ENCODE measurements around the gene PRAF2.

Gene PRAF2, protein sequence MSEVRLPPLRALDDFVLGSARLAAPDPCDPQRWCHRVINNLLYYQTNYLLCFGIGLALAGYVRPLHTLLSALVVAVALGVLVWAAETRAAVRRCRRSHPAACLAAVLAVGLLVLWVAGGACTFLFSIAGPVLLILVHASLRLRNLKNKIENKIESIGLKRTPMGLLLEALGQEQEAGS

GRCh38 chrX:49073601-49074575 lies at the start of gene PRAF2:
PRAF2 (minus strand) TSS chrX:49074002; CDS start chrX:49073987, 15 bp downstream.
- DNase-seq (ENCODE audit: low read depth), result peak; percentile 88

DNA sequence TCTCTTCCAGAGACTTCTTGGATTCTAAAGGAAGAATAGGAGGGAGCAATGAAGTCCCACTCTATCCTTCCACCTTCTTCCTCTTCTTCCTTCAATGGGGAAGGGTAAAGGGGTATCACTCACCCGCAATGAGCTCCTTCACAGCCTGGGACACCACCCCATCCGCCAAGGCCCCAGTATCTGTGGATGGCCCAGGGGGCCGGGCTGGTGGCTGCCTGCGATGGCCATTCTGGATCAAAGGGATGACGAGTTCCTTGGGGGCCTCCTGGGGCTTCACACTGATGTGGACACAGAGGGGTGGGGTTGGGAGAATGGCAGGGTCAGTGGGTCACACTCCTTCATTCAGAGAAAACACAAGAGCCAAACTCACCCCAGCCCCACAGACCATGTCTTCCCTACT lies 48.7 kb upstream of the PRAF2 start:
- DNase-seq (ENCODE audit: low read depth), result no peak

DNA sequence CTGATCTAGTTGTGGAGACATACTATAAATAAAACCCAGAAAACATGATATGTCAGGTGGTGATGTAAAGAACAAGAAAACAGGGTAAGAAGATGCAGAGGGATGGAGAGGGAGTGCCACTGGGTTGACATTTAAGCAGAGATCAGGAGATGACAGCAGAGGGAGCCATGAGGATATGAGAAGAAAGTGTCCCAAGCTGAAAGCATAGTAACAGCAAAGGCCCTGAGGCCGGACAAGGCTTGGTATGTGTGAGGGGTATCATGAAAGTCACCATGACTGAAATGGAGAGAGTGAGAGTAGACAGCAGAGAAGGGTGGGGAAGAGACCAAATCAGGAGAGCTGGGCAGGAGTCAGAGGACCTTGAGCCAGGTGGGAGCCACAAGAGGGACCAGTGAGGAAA lies 46.3 kb upstream of the PRAF2 start:
- DNase-seq (ENCODE audit: low read depth), result no peak

DNA sequence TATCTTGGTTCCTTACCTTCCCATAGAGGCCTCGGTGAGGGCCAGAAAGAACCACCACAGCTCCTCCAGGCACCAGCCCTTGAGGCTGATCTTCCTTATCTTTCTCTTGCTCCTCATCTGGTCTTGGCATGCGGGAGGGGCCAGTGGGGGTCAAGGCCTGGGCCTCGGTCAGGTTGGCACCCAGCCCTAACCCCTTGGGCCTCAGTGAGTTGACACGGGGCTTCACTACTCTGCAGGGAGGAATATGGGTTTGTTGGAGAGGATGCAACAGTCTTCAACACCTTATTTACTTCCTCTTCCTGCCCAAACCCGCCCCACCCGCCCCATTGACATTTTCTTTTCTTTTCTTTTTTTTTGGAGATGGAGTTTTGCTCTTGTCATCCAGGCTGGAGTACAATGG lies 43.8 kb upstream of the PRAF2 start:
- DNase-seq (ENCODE audit: low read depth), result no peak

DNA sequence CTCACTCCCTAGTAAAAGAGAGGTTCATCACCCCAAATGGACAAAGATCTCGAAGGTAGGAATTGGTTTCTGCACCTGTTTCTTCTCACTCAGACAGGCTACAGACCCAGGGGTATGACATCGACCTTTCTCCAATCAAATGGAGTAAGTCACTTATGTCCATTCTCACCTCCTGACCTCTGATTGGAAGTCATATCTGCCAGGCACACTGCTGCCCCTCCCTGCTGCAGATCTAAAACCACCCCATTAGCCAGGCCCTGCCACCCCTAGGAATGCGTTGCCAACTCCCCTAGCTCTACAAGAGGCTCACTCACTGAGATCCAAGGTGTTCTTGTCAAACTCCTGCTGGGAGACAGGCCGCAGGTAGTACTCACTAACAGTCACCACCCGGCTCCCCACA lies 42.9 kb upstream of the PRAF2 start:
- no peak for DNase-seq (ENCODE audit: low read depth)

DNA sequence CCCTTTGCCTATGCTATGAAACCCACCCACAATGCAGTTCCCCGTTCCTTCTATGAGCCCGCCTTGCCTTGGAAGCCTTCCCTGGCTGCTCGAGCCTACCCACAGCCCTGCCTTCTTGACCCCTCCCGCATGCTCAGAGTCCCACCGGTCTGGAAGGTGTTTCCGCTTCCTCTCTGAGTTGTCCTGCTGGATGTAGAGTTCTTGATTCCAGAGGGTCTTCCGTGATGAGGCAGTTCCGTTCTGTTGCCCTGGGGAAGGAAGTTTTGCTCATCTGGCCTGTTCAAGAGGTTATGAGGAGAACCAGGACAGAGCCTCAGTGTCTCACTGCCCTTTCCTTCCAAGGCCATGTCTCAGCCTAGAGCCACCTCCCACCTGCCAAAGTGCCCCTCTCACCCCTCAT lies 42.3 kb upstream of the PRAF2 start:
- no peak for DNase-seq (ENCODE audit: low read depth)

DNA sequence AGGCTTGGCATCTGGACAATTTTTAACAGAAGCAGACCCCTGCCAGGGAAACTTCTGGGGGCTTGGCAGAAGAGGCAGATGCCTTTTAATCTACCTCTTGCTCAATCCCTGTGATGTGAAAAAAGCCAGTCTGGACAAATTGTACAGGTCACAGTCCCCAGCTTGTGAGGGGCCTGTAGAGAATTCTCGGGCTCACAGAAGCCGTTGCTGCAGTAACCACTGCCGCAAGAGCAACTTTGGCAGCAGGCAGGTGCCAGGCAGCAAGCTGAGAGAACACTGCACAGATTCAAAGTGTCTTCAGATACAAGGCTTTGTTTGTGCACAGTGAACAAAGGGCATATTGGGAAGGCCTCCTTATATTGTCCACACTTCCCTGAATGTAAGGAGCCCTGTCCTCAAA lies 38.0 kb upstream of the PRAF2 start:
- DNase-seq (ENCODE audit: low read depth), result no peak

GRCh38 chrX:49110417-49110816 lies 36.6 kb upstream of the PRAF2 start:
- no peak for DNase-seq (ENCODE audit: low read depth)

DNA sequence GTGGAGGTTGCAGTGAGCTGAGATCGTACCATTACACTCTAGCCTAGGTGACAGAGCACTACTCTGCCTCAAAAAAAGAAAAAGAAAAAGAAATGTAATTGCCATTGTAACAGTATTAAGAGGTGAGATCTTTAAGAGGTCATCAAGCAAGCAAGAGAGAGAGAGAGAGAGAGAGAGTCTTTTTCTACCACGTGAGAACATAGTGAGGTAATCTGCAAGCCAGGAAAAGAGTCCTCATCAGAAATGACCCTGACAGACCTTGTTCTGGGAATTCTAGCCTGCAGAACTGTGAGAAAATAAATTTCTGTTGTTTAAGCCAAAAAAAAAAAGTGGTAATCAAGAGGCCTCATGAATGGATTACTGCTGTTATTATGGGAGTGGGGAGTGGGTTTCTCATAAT lies 34.8 kb upstream of the PRAF2 start:
- no peak for DNase-seq (ENCODE audit: low read depth)

DNA sequence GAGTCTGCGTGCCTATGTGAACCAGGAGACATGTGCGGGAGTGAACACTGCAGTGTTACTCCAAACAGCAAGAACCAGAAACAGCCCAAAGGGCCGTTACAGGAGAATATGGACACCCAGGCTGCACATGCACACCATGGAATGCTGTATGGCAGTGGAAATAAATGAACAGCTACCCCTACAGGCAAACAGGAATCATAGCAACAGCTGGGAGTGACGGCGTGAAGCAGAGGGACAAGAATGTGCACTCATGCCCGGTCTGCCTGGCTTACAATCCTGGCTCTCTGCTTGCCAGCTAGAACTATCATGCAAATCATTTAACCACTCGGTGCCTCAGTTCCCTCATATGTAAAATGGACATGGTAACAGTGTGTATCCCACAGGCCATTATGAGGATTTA lies 33.1 kb upstream of the PRAF2 start:
- DNase-seq (ENCODE audit: low read depth), result peak; percentile 40

- DNase-seq (ENCODE audit: low read depth), result no peak
Observed at GRCh38 chrX:49106296-49106695, 32.5 kb upstream of the PRAF2 start.

DNA sequence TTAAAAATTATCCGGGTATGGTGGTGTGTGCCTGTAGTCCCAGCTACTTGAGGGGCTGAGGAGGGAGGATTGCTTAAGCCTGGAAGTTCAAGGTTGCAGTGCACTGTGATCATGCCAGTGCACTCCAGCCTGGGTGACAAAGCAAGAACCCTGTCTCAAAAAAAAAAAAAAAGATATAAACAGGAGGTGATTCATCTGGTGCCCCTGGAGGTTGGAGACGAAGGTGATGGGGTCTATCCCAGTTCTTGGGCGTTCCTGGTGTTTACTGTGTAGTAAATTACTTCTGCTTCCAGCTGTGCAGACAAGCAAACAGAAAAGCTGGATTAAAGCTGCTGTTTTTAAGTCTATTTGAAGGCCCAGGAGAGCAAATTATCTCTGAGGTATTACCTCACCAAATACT lies 29.8 kb upstream of the PRAF2 start:
- DNase-seq (ENCODE audit: low read depth), result no peak

DNA sequence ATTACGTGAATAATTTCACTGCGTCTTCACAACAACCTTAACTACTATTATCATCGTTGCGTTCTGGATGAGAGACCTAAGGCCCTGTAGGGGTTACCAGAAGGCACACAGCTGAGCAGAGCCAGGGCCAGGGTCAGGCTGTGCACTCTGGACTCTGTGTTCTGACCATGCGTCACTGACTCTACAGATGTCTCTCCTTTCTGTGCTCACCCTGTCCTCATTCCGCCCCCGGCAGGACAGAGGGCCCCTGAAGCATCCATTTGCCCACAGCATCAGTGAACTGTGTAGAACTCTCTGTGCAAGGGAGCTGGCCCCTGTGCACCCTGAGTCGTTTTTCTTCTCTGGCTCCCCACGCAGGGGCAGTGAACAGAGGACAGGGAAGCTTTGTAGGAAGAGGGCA lies 28.4 kb upstream of the PRAF2 start:
- DNase-seq (ENCODE audit: low read depth), result no peak

GRCh38 chrX:49101629-49101984 lies 27.8 kb upstream of the PRAF2 start:
- DNase-seq (ENCODE audit: low read depth), result no peak

GRCh38 chrX:49100704-49101628 lies 27.2 kb upstream of the PRAF2 start:
- DNase-seq (ENCODE audit: low read depth), result peak; percentile 90

DNA sequence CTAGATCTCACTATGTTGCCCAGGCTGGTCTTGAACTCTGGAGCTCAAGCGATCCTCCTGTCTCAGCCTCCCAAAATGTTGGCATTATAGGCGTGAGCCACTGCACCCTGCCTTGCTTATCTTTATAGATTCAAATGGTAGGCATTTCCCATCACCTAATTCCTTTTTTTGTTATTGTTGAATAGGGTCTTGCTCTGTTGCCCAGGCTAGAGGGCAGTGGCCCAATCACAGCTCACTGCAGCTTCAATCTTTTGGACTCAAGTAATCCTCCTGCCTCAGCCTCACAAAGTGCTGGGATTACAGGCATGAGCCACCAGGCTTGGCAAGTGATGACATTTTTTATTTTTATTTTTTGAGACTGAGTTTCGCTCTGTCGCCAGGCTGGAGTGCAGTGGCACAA lies 22.6 kb upstream of the PRAF2 start:
- no peak for DNase-seq (ENCODE audit: low read depth)

DNA sequence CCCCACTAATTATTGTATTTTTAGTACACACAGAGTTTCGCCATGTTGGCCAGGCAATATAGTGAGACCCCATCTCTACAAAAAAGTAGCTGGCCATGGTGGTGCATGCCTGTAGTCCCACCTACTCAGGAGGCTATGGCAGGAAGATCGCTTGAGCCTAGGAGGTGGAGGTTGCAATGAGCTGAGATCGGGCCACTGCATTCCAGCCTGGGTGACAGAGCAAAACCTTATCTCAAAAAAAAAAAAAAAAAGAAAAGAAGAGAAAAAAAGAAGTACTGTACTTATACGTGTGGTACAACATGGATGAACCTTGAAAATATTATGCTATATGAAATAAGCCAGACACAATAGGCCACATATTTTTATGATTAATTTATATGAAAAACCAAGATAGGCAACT lies 15.8 kb upstream of the PRAF2 start:
- DNase-seq (ENCODE audit: low read depth), result no peak

GRCh38 chrX:49082271-49082871 lies 8.6 kb upstream of the PRAF2 start:
- DNase-seq (ENCODE audit: low read depth), result no peak

GRCh38 chrX:49079489-49080428 lies 6.0 kb upstream of the PRAF2 start, which contains the start of gene WDR45:
WDR45 (minus strand) TSS chrX:49079887; CDS start chrX:49078095, 1,792 bp downstream.
- peak; percentile 61 for DNase-seq (ENCODE audit: low read depth)

GRCh38 chrX:49077941-49078340 lies 4.1 kb upstream of the PRAF2 start:
- DNase-seq (ENCODE audit: low read depth), result no peak

DNA sequence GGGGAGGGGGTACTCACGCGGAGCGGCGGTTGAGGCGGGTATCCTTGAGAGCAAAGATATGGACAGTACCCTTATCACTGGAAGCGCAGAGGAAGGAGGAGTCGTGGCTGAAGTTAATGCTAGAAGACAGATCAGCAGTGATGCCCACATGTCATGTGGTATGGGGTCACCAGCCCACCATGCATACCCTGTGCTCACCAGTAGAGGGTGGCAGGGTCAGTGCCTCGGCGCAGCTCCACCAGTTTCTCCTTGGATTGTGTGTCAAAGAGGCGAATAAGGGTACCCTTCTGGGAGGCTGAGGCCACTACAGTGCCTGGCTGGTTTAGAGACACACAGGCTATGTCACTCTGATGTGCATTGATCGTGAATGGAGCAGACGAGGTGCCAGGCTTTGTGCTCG lies 1.5 kb upstream of the PRAF2 start:
- no peak for DNase-seq (ENCODE audit: low read depth)

Data from fibroblast of gingiva (primary cell).